NCI-H128 (cell line): Measurements from ENCODE around the gene KCNT1.

Experiments used
- DNase-seq: peaks from one replicate; lab custom pipeline; 2025; ENCODE audit not compliant: unreplicated experiment; lab: John Stamatoyannopoulos, UW

Gene KCNT1

GRCh38 chr9:135744333-135745070 is 42.5 kb downstream of the KCNT1 start:
- no peak for DNase-seq

- no peak for DNase-seq
Observed at GRCh38 chr9:135745189-135745588, 43.2 kb downstream of the KCNT1 start.

DNA sequence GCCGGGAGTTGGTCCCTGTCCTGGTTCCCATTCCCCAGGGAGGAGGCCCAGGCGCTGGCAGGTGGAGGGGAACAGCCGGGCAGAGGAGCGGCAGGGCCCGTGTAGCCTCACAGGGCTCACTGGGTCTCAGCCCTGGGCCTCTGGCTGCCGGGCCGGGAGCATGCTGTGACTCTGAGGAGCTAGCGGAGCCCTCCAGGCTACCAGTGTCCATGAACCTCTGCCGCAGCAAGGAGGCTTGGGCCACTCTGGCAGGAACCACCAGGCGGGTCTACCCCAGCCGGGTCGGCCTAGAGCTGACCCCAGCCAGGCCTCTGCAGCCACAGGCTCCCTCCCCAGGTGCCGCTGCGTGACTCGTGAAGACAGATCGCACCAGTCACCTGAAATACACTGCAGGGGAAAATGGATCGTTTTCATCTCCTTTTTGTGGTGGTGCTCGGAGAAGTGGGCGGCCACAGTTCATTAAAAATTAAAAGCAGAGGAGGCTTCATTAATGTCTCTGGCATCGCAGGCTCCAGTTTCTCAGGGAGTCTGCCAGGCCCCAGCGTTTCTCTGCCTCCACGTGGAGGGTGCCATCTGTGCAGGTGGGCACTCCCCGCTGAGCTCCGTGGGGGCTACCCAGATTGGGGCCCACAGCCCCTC is 43.8 kb downstream of the KCNT1 start:
- no peak for DNase-seq

- DNase-seq: no peak
Observed at GRCh38 chr9:135746565-135746964, 44.6 kb downstream of the KCNT1 start.

DNA sequence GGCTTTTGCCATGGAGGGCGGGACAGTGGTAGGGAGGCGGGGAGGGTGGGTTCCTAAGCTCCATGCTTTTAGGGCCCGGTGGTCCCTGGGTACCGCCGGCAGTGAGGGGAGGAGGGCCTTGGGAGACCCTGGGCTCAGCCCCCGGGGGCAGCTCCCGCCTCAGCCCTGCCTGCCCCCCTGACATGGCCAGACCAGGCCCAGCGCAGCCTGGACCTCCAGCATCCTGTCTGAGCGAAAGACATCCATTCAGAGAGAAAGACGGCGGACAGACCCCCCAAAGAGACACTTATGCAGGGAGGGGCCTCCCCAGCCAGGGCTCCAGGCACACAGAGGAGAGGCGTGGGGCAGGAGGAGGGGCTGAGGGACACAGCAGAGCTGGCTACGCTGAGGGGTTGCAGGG is 45.3 kb downstream of the KCNT1 start:
- no peak for DNase-seq

GRCh38 chr9:135748676-135749075 is 46.7 kb downstream of the KCNT1 start:
- DNase-seq: no peak

DNA sequence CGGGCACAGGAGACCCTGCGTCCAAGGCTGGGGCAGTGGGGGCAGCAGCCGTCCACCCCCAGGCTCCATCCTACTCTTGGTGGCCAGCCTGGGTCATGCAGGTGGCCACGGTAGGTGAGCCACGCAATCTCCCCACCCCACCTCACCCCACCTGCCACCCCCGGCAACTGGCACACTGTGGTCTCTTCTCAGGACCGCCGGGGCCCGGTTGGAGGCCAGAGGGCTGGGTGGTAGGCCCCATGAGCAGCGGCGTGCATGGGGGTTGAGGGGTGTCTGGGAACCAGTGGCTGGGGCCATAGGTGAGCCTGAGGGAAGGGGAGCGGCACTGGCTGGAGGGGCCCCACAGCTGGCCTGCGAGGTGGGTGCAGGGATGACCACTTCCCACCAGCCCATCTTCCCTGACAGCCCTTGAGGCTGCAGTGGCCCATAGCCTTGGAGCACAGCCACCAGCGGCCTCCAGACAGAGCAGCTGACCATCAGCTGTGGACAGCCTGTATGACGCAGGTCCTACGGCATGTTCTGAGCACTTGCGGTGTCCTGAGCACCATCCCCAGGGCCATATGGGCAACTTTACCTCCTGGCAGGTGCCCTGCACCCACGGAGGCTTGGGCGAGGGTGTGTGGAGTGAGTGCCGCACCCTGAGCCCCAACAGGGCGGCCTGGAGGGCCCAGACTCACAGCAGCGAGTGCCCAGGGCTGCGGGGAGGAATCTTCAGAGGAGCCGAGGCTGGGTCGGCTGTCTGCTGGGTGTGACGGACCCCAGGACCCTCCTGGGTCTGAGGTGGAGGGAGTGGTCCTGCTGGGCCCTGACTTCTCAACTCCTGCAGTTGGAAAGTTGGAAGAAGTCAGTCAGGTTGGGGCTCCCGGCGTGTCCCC is 47.4 kb downstream of the KCNT1 start:
- DNase-seq: no peak

DNA sequence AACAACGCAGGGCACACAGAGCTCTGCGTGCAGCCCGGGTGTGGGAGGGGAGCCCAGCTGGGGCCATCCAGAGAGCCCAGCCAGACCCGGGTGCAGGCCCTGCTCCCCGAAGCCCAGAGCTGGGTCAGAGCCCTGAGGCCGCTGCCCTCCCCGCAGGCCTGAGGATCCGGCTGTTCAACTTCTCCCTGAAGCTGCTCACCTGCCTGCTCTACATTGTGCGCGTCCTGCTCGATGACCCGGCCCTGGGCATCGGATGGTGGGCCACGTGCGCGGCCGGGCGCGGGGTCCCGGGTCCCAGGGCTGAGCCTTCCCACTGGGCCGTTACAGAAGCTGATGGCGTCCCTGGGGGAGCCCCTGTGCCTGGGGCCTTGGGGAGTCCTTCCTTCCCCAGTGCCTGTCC is 48.8 kb downstream of the KCNT1 start:
- DNase-seq: no peak

GRCh38 chr9:135751501-135751900 is 49.5 kb downstream of the KCNT1 start:
- no peak for DNase-seq

GRCh38 chr9:135752281-135753204 is 50.6 kb downstream of the KCNT1 start:
- no peak for DNase-seq

- DNase-seq: no peak
Observed at GRCh38 chr9:135753391-135754105, 51.6 kb downstream of the KCNT1 start.

DNA sequence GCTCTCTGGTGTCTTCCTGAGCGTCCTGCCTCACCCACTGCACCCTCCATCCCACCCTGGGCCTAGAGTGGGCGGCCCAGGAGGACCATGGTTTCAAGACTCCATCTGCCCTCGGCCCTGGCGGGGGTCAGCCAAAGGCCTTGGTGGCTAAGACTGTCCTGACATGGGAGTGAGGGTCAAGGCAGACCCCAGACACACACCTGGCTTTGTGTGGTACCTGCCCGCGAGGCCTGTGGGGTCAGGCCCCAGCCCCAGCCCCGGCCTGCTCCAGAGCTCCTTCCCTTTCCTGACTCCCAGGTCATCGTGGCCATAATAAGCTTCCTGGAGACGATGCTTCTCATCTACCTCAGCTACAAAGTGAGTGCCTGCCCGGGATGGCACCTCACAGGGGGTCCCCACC is 54.6 kb downstream of the KCNT1 start:
- DNase-seq: no peak

- no peak for DNase-seq
Observed at GRCh38 chr9:135757356-135757755, 55.4 kb downstream of the KCNT1 start.

- DNase-seq: no peak
Observed at GRCh38 chr9:135758056-135758455, 56.1 kb downstream of the KCNT1 start.

DNA sequence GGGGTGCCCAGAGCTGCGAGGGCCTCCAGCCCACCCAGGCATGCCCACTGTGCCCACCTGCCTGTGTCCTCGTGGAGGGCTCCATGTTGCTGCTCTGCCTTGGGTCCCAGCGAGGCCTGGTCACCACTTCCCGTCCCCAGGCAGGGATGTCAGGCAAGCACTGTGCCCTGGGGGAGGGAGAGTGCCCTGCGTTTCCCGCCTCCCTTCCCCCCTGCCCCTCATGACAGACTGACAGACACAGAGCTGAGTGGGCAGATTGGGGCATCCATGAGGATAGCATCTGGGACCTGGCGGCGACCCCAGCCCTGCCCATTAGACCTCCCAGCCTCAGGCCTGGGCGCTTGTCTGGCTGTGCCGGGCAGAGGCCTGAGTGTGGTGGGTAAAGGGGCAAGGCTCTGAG is 56.9 kb downstream of the KCNT1 start:
- no peak for DNase-seq

- no peak for DNase-seq
Observed at GRCh38 chr9:135759676-135760300, 57.8 kb downstream of the KCNT1 start.

DNA sequence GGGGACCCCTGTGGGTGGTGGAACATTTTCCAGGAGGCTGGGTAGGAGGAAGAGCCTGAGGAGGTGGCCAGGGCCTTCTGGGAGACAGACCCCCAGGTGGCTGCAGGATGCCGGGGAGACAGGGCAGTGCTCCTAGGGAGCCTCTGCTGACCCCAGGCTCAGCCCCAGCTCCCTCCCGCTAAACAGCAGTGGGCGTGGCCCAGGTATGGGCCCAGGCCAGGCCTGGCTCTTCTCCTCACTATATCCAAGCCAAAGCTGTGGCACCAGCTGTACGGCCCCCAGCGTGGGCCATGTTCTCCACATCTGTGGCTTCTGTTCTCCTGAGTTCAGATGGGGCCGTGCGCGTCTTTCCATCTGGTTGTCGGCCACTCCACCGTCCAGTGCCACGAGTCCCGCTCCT is 58.5 kb downstream of the KCNT1 start:
- no peak for DNase-seq

- DNase-seq: no peak
Observed at GRCh38 chr9:135761150-135761844, 59.3 kb downstream of the KCNT1 start.

- DNase-seq: no peak
Observed at GRCh38 chr9:135761845-135762168, 59.8 kb downstream of the KCNT1 start.
